GM12872 (cell line): ENCODE measurements around the gene TLE1.

ENCODE experiments used
- TF ChIP-seq, protein P1 (sequence below): IDR thresholded peaks from 3 replicates; pipeline ENCODE4 v1.5.1; 2011; ENCODE audit warnings: low read depth, mild to moderate bottlenecking, low read length, moderate library complexity; ENCODE audit not compliant: insufficient read depth

The TLE1 gene

DNA sequence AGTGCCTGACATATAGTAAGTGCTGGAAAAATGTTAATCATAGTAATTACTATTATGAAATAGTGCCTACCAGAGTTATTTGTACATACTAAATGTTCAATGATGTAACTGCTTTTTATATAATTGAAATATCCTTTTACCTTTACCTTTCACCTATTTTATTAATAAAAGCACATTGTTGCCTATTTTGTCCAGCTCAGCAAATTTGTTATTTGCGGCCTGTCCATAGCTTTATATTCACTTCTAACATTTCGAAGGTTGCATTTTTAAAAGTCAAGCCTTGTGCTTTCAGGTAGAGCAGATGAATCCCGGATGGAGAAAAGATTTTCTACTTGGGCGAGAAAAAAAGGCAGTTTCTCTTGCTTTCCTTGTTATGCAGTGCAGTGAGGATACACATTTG lies 119.3 kb downstream of the TLE1 start:
- TF ChIP-seq, protein P1, sequence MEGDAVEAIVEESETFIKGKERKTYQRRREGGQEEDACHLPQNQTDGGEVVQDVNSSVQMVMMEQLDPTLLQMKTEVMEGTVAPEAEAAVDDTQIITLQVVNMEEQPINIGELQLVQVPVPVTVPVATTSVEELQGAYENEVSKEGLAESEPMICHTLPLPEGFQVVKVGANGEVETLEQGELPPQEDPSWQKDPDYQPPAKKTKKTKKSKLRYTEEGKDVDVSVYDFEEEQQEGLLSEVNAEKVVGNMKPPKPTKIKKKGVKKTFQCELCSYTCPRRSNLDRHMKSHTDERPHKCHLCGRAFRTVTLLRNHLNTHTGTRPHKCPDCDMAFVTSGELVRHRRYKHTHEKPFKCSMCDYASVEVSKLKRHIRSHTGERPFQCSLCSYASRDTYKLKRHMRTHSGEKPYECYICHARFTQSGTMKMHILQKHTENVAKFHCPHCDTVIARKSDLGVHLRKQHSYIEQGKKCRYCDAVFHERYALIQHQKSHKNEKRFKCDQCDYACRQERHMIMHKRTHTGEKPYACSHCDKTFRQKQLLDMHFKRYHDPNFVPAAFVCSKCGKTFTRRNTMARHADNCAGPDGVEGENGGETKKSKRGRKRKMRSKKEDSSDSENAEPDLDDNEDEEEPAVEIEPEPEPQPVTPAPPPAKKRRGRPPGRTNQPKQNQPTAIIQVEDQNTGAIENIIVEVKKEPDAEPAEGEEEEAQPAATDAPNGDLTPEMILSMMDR, result no peak

DNA sequence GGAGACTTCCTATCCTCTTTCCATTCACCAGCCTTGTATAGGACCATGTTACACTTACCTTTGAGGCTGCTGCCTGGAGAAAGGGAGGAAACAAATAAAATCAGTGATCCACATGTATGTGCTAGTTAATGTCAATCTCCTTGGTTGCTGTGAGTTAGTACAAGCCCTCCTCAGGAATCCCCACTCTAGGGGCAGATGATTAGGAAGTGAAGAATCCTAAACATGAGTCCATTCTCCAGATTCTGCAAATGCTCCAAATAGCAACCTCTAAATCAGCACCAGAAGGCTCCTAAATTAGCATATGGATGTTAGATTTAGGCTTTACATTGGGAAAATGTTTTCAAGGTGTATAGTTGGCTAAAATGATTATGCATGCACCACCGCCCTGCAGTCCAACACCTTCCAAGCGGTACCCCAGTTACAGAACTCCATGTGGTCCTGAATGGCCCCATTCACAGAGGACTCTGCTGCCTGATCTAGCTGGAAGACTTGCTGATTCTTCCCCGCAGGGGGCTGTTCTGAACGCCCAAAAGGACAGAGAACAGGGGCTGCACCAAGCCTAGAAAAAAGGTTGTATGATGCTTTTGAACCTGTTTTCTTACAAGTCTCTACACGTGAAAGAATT lies 123.2 kb downstream of the TLE1 start:
- TF ChIP-seq, protein P1, result no peak

DNA sequence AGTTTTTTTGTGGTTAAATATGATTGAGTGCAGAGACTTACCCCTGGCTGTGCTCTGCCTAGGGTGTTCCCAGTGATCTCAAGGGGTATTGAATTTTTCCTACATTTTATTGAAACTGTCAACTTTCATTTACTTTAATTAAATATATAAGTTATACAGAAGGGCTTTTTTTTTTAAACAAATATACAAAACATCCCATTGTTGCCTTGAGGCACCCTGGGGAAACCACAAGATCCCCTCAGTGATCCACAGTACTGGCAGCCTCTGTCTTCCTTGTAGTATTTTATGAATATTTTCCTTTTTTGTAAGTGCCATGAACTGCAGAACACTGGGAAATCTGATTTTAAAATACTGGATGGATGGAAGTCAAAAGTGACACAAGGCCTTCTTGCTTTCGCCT lies 123.7 kb downstream of the TLE1 start:
- TF ChIP-seq, protein P1, result no peak

DNA sequence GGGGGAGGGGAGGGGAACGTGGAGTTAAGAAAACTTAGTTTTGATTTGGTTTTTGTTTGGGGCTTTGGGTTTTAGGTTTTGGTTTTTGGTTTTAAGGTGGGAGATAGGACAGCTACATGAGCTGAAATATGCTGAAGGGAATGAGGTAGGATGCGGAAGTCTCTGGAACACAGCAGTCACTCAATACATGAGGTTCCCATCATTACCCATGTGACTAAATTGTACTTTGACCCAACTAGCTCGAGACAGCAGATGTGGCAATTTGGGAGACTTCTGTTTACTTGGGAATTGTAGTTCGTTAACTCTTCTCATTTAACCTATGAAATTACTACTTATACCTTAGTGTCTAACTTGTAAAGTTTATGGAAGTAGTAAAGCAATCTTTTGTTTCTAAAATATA lies 124.2 kb downstream of the TLE1 start:
- TF ChIP-seq, protein P1, result no peak

DNA sequence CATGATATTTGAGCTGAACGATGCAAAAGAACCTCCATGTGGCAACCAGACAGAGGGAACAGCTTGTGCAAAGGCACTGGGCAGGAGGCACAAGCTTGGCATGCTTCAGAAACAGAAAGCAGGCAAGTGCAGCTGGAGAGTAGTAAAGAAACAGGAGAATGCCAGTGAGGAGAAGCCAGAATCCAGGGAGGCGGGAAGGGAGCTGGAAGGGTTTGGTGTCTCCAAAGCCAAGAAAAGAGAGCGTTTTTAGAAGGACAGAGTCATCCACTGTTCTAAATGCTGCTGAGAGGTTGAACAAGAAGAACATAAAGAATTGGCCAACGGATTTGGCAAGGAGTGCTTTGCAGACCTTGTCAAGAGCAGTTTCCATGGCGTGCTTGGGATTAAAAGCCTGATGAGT lies 124.7 kb downstream of the TLE1 start:
- TF ChIP-seq, protein P1, result no peak

DNA sequence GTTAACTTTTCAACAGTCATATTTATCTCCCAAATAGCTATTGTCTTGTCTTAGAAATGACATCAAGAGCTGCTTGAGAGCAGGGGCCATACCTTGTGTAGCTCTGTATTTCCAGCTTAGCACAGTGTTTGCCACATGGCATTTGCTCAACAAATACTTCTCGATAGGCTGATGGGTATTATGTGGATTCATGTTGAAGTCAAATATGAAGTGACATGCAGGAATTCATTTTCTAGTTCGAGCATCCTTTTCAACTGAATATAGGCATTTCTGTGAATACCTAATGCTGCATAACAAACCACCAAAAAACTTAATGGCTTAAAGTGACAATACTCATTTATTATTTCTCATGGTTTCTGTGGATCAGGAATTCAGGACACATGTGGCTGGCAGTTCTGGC lies 125.6 kb downstream of the TLE1 start:
- TF ChIP-seq, protein P1, result no peak

DNA sequence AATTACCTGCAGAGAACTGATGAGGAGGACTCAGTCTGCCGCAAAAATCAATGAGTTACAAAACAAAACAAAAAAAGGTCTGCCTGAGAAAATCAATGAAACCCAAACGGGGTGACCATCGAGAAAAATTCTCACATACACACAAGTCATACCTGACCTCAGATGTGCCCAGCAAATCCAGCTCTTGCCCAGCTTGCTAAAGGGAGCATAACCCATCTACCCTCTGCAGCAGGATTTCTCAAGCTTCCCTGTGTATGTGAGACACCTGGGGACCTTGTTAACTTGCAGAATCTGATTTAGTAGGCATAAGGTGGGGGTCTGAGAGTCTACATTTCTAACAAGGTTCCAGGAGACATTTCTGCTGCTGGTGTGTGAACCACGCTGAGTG lies 126.3 kb downstream of the TLE1 start:
- TF ChIP-seq, protein P1, result no peak
